ENCODE results near the gene STX10.
"Not testable (repeated sequence)": the region's sequence is repeated elsewhere in the genome, so short reads cannot be mapped to it uniquely, and the experiment has no call there.

The STX10 gene

DNA sequence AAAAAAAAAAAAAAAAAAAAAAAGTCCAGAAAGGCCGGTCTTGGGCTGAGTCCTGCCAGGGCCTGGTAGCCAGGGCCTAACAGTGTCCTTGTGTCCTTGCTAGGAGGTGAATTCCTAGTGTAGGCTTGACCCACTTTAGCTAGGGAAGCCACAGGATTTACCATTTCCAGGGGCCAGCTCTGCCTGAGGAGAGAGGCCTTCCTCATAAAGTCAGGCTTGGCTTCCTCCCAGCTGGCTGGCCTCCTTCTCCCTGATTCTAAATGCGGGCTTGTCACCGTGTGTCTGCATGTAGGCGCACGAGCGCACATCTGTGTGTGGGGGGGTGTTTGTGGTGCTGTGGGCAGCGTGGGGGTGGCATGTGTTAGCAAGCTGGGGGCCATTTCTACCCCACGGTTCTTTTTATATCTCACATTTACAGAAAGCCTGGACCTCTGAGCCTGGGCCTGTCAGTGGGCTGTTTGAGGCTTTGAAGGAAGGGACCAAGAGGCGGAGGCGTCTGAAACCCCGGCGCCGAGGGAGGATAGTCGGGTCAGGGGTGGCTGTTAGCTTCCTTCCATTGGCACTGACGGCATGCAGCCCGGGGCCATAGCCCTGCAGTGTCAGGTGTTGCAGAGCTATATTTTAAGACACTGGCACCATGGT is 31.7 kb upstream of the STX10 start:
- no peak for DNase-seq (ENCODE audit: extremely low read depth, low read depth)
- TF ChIP-seq, protein P1, sequence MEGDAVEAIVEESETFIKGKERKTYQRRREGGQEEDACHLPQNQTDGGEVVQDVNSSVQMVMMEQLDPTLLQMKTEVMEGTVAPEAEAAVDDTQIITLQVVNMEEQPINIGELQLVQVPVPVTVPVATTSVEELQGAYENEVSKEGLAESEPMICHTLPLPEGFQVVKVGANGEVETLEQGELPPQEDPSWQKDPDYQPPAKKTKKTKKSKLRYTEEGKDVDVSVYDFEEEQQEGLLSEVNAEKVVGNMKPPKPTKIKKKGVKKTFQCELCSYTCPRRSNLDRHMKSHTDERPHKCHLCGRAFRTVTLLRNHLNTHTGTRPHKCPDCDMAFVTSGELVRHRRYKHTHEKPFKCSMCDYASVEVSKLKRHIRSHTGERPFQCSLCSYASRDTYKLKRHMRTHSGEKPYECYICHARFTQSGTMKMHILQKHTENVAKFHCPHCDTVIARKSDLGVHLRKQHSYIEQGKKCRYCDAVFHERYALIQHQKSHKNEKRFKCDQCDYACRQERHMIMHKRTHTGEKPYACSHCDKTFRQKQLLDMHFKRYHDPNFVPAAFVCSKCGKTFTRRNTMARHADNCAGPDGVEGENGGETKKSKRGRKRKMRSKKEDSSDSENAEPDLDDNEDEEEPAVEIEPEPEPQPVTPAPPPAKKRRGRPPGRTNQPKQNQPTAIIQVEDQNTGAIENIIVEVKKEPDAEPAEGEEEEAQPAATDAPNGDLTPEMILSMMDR (IDR thresholded peaks at IDR 0.05; ENCODE audit: low read depth, low read length) = no peak

DNA sequence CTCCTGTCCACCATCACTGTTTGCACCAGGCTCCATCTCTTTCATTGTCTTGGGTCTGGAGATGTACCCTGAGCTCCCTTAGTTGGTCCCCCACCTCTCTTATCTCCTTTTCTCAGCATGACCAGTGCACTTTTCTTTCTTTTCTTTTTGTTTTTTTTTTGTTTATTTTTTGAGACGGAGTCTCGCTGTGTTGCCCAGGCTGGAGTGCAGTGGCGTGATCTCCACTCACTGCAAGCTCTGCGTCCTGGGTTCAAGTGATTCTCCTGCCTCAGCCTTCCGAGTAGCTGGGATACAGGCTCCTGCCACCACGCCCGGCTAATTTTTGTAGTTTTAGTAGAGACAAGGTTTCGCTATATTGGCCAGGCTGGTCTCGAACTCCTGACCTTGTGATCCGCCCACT is 28.1 kb upstream of the STX10 start:
- DNase-seq (ENCODE audit: extremely low read depth, low read depth) = not testable (repeated sequence)

DNA sequence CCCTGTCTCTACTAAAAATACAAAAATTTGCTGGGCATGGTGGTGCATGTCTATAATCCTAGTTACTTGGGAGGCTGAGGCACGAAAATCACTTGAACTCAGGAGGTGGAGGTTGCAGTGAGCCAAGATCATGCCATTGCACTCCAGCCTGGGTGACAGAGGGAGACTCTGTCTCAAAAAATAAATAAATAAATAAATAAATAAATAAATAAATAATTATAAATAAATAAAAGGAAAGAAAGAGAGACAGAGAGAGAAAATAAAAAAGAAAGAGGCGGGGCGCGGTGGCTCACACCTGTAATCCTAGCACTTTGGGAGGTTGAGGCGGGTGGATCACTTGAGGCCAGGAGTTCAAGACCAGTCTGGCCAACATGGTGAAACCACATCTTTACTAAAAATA is 27.4 kb upstream of the STX10 start:
- not testable (repeated sequence) for DNase-seq (ENCODE audit: extremely low read depth, low read depth)

DNA sequence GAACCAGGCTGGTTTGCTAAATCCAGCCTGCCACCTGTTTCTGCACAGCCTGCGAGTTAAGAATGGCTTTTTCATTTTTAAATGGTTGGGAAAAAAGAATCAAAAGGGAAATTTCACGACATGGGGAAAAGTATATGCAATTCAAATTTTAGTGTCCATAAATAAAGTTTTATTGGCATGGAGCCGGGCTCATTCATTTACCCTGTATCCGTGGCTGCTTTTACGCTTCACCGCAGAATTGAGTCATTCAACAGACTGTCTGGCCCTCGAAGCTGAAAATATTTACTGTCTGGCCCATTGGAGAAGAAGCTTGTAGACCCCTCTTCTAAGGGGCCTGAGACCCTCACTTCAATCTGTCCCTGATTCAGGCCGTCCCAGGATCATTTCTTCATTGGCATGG is 26.2 kb upstream of the STX10 start:
- TF ChIP-seq, protein P1 (IDR thresholded peaks at IDR 0.05; ENCODE audit: low read depth, low read length) = no peak
- DNase-seq (ENCODE audit: extremely low read depth, low read depth) = no peak

DNA sequence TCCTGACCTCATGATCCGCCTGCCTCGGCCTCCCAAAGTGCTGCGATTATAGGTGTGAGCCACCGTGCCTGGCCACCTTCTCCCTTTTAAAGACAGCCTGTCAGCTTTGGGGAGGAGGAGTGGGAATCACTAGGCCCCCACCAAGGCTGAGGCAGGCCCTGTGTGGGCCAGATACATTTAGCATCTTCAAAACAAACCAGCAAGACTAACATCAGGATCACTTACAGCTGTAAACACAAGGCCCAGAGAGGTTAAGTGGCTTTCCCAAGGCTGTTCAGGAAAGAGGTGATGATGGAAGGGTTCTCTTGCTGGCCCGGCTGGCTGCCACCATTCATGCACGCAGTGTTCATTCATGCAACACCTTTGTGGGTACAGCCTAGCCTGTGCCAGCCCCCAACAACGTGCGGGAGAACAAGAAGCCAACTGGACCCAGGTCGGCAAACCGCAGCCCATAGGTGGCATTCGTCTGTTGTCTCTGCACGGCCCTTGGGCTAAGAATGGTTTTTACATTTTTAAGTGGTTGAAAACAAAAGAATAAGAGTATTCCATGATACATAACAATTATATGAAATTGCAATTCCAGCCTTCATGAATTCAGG is 23.1 kb upstream of the STX10 start:
- TF ChIP-seq, protein P1 (IDR thresholded peaks at IDR 0.05; ENCODE audit: low read depth, low read length) = no peak
- DNase-seq (ENCODE audit: extremely low read depth, low read depth) = no peak

DNA sequence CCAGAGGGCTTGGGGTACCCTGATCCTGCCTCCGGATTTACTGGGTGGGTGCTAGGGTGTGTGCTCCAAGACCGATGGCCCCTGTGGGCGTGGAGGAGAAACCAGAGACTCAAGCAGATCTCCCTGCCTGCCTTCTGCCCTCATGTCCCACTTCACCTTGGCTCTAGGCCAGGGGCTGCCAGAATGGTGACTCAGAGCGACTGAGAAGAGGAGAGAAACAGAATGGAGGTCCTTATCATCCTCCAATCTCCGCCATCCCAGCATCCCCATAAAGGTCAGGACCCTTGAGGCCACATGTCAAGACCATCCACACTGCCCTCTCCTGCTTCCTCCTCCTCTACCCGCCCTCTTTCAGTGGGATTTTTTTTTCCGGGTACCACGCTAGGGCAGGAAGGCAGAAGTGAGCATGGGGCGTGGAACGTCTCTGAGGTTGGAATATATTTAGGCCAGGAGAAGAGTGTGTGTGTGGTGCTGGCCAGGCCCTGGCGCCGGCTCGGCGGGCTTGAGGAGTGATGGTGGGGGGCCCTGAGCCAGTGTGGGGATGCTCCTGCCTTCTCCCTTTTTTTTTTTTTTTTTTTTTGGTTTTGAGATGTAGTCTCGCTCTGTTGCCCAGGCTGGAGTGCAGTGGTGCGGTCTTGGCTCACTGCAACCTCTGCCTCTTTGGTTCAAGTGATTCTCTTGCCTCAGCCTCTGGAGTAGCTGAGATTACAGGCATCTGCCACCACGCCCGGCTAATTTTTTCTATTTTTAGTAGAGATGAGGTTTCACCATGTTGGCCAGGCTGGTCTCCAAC is 22.4 kb upstream of the STX10 start:
- TF ChIP-seq, protein P1 (IDR thresholded peaks at IDR 0.05; ENCODE audit: low read depth, low read length) = no peak
- DNase-seq (ENCODE audit: extremely low read depth, low read depth) = no peak

DNA sequence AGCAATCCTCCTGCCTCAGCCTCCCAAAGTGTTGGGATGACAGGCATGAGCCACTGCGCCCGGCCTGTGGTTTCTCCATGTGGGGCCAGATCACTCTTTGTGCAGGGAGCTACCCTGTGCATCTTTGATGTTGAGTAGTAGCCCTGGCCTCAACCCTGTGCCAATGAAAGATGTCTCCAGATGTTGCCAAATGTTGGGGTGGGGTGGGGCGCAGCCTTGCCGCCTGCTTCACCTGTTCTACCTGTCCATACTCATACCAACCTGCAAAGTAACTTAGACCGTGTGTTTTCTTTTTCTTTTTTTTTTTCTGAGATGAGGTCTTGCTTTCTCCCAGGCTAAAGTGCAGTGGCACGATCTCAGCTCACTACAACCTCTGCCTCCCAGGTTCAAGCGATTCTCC is 21.0 kb upstream of the STX10 start:
- TF ChIP-seq, protein P1 (IDR thresholded peaks at IDR 0.05; ENCODE audit: low read depth, low read length) = no peak
- DNase-seq (ENCODE audit: extremely low read depth, low read depth) = no peak

DNA sequence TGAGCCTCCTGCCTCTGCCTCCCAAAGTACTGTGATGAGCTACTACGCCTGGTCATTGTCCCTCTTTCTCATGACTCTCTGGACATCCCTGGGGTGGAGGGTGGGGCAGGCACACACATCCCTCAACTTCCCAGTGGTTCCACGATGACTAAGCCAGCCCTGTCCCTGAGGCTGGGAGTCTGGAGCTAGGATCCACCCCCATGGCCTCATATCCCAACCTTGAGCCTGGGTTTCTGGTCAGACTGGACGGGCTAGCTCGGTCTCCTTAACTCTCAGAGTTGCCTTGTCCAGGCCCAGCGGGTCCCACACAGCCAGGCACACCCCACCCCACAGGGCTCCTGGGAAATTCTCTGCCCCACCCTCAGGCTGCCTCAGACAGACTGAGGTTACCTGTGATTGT is 19.6 kb upstream of the STX10 start:
- DNase-seq (ENCODE audit: extremely low read depth, low read depth) = no peak
- TF ChIP-seq, protein P1 (IDR thresholded peaks at IDR 0.05; ENCODE audit: low read depth, low read length) = no peak

DNA sequence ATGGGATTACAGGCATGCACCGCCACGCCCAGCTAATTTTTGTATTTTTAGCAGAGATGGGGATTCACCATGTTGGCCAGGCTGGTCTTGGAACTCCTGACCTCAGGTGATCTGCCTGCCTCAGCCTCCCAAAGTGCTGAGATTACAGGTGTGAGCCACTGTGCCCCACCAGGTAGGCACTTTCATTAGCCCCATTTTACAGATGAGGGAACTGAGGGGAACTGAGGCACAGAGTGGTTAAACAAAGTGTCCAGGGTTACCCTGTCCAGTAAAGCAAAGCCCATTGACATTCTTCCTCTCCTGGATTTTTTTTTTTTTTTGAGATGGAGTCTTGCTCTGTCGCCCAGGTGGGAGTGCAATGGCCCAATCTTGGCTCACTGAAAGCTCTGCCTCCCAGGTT is 16.0 kb upstream of the STX10 start:
- not testable (repeated sequence) for DNase-seq (ENCODE audit: extremely low read depth, low read depth)

Data from AG09319 (cell line).